ENCODE measurements around the gene PRR5.

The PRR5 gene

DNA sequence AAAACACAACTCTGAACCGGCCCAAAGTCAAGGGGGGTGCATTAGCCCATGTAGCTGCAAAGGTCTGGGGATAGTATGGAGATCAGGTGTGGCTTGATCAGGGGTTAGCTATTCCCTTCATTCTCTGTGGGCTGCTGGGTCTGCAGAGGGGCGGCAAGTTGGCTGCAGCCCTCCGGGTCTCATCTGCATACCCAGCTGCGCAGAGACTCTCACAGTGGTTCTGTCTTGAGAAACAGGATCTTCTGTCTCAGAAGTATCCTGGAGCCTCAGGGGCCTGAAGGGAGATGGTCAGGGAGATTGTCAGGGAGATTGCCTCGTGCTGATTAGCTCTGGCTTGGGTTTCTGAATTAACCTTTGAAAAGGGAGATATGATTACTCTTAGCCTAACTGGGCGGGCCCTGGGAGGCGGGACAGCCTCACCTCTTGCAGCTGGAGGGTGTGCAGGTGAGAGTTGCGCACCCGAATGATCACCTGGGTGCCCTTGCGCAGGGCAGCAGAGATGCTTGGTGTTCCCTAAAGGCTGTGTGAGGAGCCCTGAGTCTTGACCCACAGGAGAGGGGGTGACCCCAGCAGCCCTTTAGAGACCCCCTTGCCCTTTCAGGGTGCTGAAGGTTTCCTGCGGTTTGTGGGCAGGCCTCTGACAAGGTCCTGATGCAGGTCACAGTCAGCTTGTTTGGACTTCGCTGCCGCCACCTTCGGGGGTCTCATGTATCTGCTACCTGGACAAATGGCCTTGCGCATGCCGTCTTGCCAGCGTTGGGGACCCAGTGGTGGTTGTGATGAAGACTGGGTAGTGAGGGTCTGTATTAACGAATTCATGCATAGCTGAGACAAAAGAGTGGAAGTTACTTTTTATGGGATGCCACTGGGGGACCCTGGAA, 57.7 kb downstream of the PRR5 start:
- no peak for DNase-seq

- DNase-seq, result no peak
Observed at GRCh38 chr22:44760476-44760875, 58.5 kb downstream of the PRR5 start.

DNA sequence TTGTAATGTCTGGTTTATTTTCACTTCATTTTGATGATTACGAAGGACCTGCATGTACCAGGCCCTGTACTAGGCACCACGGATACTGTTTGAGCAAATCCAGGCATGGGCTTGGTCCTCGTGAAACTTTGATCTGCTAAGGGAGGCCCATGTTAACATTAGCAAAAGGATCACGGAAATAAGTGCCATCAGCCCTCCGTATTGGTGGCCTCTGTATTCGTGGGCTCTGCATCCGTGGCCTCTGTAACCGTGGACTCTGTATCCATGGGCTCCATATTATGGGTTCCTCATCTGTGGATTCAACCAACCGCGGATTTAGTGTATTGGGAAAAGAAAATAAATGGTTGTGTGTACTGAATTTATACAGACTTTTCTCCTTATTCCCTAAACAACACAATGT, 59.0 kb downstream of the PRR5 start:
- DNase-seq, result no peak

DNA sequence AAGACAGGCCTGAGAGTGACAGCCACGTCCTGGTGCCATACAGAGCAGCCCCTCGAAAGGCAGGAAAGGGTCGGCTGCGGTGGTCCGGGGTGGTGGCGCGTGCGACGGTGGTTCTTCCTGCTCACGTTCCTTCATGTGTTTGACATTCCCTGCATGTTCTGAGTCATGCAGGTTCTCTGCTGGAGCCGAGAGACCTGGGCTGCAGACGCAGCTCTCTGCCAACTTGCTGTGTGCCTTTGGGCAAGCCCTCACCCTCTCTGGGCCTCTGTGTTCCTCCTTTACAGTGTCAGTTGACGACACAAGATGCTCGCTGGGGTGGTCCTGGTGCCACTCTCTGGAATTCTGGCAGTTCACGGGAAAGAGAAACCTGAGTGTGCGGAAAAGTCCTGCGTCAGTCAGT, 62.4 kb downstream of the PRR5 start:
- no peak for DNase-seq

GRCh38 chr22:44764974-44765373, 63.0 kb downstream of the PRR5 start:
- DNase-seq, result no peak

- DNase-seq, result no peak
Observed at GRCh38 chr22:44765571-44766285, 63.7 kb downstream of the PRR5 start.

DNA sequence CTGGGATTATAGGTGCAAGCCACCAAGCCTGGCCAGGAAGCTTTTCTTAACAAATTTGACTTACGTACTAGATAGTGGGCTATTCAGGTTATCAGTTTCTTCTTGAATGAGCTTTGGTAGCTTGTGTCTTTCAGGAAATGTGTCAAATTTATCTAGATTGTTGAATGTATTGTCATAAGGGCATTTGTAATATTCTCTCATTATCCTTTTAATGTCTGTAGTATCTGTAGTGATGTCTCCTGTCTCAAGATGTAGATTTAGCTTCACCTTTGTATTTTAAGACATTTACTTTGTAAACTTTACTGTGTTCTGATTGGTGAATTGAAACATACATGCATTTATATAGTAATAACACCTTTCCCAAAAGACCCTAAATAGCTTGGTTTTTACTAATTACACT, 71.1 kb downstream of the PRR5 start:
- no peak for DNase-seq

GRCh38 chr22:44775862-44776261, 73.9 kb downstream of the PRR5 start:
- no peak for DNase-seq

- no peak for DNase-seq
Observed at GRCh38 chr22:44776605-44777363, 74.8 kb downstream of the PRR5 start.

DNA sequence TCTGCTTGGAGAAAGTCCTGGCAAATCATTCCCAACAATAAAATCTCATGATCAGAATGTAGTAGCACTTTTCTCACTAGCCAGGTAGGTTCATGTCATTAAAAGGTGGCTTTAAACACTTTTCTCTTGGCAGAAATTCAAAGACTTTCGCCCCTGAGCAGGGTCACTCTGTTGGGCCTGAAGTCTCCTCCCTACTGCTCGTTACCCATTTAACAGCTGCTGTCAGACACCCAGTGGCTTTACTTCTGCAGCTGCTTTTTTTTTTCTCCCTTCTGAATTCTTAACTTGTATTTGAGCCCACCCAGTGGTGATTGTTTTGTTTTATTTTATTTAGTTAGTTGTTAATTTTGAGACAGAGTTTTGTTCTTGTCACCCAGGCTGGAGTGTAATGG, 75.4 kb downstream of the PRR5 start:
- DNase-seq, result no peak

DNA sequence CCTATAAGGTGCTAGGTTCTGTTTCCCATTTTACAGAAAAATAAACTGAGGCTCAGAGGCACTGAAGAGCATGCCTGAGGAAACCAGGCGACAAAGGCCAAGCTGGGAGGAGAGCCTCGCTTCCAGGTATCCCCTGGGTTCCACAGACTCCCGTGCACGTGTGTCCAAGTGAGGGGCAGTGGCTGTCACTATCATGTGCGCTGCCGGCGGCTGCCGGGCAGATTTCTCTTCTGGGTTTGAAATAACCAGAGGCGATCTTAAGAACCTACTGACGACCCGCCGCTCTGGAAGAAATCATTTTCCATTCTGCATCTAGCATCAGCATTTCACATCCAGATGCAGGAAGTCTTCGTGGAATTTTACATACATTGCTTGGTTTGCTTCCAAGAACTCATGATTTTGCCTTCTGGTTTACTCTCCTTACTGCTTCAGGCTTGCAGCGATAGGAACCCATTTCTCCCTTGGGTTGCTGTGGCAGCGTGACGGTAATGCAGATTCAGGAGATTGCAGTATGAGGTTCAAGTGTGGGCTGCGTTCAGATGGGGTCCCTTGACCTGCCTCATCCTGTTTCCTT, 79.0 kb downstream of the PRR5 start:
- no peak for DNase-seq

- DNase-seq, result no peak
Observed at GRCh38 chr22:44782363-44782963, 80.5 kb downstream of the PRR5 start.

GRCh38 chr22:44783091-44783490, 81.1 kb downstream of the PRR5 start:
- no peak for DNase-seq

DNA sequence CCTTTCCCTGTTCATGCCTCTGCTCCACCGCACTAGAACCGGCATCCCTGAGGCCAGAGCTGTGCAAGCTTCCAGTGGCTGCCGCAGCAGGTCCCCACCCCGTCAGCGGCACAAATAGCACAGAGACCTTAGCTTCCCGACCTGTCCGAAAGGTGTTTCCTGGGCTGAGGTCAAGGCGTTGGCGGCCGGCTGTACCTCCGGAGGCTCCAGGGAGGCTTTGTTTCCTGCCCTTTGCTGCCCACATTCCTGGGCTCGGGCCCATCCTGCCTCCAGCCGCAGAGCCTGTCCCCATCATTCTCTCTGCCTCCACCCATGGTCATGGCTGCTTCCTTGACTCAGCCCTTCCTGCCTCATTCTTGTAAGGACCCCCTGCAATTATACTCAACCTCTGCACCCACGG, 81.6 kb downstream of the PRR5 start:
- no peak for DNase-seq

DNA sequence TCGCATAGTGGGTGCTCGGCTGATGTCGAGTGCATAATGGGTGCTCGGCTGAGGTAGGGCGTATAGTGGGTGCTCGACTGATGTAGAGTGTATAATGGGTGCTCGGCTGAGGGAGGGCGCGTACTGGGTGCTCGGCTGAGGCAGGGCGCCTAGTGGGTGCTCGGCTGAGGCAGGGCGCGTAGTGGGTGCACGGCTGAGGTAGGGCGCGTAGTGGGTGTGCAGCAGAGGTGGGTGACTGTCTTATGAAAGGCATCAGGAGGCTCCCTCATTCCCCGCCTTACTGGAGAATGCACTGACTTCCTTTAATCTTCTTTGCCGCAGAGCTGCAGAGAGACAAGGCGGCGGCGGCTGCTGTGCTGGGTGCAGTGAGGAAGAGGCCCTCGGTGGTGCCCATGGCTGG, 84.1 kb downstream of the PRR5 start:
- DNase-seq, result no peak

GRCh38 chr22:44786610-44787009, 84.6 kb downstream of the PRR5 start:
- DNase-seq, result no peak

Data from activated naive CD4-positive, alpha-beta T cell treated with Interleukin-2 at 50 U/mL for 16 hours (primary cell).